ENCODE results near the gene FOXL1.

DNA sequence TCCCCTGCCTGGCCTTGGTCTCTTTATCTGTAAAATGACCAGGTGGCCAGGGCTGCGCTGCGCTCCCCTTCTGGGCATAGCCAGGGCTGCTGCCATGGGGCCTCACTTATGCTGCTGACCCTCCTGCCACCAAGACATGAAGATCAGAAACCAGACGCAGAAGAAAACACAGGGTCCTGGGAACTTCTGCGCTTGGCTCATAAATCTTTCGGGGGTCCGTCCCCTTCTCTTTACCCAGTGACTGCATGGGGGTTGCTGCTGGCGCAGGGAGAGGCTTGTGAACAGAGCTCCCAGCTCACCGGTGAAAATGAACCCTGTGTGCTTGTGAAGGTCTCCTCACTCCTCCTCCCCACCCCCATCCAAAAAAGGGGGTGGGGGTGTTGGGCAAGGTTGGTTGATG, 5.7 kb upstream of the FOXL1 start:
- TF ChIP-seq CTCF (IDR thresholded peaks at IDR 0.05; ENCODE audit: insufficient read depth, low read length, poor library complexity, severe bottlenecking) = no peak
- TF ChIP-seq EZH2phosphoT487 (conservative IDR thresholded peaks at IDR 0.05; ENCODE audit: low read length) = no peak
